ENCODE measurements around the gene LOXHD1.

LOXHD1 gene

DNA sequence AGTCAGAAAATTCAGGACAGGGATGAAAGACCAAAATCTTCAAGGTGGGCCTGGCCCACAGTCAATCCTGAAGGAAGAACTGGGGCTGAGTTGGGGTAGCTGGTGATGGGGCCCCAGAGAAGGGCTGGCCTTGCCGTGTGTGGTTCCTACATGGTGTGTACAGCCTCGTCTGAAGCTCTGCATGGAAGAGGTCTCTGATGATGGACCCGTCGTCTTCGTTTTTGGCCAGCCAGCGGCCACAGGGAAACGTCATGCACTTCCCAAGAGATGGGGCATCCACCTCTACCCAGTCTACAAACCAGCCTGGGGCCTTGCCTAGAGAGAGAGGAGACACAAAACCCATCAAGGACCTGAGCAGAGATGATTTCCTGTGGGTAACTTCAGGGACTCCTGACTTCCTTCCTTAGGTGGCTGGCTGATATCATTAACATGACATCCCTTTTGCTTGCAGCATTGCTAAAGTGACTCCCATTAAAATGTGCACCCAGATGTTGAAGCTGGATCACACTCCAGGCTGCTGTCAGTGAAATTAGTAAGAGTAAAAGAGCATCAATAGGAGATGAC, 115.3 kb downstream of the LOXHD1 start:
- no peak for DNase-seq

DNA sequence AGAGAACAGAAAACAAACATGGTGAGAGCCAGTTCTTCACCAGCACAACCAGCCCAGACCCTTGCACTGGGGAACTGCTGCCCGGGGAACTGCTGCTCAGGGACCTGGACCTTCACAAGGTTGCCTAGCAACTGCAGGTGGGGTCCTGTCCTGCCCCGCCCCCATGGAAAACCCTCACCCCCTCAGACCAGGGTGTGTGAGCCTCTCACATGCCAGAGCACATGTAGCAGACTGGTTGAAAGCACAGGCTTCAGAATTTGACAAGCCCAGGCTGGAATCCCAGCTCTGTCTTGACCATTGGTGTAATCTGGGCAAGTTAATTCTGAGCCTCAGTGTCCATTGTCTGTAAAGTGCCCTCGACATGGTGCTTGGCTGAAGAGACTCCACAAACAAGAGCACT, 118.6 kb downstream of the LOXHD1 start:
- no peak for DNase-seq

DNA sequence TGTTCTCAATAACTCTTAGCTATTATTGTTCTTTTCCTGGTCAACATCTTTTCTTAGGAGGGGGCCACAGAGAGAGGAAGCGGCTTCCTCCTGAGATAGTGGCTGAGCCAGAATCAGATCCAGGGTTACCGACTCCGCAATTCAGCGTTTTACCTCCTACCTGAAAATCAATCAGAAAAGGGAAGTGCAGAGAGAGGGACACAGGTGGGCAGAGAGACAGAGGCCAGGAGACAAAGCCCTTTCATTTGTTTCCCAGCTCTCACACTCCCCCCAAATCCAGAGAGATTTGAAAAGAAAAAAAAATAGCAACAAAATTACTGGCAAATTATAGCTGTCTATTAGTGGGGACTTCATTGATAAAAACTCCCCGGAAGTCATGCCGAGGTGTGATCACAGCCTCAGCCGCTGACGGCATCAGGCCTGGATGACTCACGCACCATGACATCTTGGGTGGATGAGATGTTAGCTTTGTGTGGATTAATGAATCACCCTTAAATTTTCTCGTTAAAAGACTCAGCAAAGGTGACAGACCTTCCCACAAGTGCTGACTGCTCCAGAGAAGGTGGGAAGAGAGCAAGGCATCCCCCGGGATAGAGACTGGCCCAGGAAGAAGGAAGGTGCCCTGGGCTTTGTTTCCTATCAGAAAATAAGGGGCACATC, 120.7 kb downstream of the LOXHD1 start:
- no peak for DNase-seq

DNA sequence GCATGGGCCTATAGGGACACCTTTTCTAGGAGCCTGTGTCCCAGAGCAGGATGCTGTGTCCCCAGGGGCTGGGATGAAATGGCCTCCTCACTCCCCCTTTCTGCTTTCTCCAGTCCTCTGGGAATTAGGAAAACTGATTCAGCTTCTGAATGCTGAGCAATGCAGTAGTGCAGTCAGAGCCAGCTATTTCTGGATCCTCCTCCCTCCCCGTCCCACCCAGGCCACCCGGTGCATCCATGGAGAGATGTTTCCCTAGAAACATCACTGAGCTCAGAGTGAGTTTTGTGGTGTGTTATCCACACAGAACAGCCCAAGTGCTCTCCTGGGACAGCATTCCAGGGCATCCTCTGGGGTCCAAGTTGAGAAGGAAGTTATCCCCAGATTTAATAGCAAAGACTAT, 125.5 kb downstream of the LOXHD1 start:
- no peak for DNase-seq

DNA sequence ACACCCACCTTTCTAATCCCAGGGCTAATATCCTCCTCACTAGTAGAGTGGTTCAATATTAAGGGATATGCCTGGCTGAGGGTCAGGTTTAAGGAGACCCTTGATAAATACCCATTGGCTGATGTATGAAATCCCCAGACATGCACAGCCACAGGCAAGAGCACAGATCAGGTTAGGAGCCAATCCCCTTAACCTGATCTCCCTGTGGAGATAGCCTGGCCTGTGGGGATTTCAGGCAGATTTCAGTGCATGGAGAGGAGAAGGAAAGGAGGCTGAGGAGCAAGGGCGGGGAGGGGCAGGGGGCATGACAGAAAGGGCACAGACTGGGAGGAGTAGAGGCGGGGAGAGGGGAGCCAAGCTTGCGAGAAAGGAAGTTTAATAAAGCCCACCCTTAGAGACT, 129.0 kb downstream of the LOXHD1 start:
- no peak for DNase-seq

DNA sequence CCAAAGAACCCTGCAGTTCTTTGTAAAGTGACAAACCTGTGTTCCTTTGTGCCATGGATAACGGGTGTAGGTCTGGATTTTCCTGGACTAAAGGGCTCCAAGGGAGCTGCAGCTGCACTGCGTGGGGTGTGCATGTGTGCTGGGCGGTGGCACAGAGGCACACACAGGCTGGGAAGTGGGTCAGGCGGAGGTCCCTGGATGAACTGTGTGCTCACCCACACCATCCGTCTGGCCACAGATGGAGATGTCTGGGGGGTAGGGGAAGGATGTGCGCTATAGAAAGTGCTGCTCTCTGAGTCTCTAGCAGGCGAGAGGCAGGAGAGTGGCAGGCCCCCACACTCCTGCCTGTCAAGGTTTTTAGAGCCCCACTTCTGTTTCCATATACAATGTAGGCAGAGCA, 137.2 kb downstream of the LOXHD1 start:
- DNase-seq: no peak

DNA sequence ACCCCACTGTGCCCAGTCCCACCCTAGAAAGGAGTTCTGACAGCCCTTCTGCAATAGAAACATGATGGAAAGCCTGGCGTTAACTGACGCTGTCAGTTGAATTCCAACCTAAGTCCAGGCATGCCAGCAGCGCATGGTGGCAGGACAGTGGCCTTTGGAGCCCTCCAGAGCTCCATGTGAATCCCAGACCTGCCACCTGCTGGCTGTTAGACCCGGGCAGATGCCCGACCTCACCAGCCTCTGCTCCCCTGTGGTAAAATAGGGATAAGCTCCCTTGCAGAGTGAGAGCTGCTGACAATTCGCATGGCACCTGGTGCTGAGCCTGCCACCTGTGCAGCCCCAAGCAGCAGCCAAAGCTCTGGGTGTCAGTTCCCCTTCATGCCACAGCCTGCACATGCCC, 138.6 kb downstream of the LOXHD1 start:
- DNase-seq: no peak

DNA sequence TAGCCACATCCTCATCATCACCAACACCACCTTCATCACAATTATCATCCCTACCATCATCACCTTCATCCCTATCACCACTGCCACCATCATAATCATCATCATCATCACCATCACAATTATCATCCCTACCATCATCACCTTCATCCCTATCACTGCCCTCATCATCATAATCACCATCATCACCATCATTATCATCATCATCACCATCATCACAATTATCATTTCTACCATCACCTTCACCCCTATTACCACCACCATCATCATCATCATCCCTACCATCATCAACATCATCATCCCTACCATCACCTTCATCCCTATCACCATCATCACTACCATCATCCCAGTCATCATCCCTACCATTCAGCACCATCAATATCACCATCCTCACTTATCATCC, 140.5 kb downstream of the LOXHD1 start:
- no peak for DNase-seq

DNA sequence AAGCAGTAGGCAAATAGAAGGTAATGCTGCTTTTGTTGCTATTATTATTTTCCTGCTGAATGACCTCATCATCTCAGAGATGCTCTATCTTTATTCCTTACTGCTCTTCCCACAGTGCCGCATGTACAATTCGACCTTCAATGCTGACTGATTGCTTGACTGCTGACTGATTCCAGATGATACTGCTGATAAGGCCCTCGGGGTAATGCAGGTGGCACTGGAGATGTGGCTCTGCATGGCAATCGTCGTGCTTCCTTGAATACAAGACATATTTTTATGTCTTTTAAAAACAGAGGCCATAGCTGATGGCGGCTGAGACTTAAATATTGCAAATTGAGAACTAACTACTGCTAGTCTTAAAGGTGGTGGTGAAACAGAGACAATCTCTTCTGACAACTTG, 146.6 kb downstream of the LOXHD1 start:
- no peak for DNase-seq

DNA sequence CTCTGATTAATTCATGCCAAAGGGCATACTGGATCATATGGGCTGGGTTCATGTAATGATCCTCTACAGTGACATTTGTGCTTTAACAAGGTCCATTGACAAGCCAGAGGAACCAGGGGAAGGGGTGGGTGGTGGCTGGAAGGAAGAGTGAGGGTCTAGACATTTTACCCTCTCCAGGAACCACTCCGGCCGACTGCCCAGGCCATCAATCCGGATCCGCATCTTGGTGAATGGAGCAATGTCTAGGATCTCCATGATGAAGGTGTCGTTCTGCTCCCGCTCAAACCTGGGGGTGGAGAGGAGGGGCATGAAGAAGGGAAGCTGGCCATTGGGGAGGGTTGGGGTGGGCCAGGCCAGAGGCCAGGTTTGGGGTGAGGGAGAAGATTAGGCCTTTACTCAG, 147.5 kb downstream of the LOXHD1 start:
- DNase-seq: no peak

DNA sequence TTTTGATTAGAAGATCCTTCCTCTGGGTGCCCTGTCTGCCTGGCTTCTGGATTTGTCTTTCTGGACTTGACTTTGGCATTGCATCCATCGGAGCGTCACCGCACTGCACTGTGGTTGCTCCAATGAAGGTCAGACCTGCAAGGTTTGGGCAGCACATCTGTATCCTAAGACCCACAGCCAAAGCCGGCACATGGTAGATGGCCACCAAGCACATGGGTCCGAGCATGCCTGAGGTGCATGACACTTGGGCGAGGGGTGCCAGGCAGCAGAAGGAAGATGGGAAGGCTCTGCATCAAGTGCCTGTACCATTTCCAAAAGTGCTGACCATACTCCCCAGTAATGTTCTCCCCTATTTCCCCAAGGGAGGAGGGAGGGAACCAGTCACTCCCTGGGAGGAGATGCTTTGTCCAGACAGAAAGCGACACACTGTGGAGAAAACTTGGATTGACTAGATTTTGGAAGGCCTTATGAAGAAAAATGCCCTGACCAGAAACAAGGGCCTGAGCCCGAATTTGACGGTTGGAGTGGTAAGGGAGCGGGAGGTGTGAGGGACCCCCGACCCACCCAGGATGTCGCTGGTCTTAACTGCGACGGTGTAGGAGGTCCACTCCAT, 149.9 kb downstream of the LOXHD1 start:
- no peak for DNase-seq

DNA sequence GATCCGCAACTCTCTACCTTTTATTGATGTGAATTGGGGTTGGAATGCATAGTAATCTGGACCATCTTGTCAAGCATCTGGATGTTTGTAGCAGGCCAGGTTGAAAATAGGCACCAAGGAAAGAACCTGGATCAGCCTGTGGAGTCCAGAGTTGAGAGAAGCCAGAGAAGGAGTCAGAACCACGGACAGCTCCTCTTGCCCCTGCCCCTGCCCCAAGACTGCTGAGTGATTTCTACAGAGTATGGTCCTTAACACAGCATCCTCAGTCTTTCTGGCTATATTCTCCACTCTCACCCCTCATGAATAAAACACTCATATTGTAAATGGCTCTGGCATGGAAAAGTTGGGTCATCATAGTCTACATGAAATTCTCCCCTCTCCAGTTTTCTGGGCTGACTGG, 154.6 kb downstream of the LOXHD1 start:
- DNase-seq: no peak

DNA sequence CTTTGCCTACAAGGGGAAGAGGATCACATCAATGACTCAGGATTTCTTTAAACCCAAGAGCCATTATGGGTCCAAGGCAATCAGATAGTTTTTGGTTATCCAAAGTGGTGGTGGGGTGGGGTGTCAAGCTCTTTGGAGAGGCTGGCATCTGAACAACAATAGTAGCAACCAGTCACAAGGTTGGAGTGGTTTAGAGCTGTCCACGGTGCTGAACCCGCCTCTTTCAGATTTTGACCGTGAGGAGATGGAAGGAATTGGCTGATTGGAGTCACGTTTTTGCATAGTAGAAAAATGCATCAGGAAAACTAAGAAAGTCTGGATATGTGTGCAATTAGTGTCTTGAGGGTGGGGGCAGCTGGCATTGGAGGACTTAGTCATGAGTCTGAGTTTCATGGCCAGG, 159.9 kb downstream of the LOXHD1 start:
- peak in 1 of 5 donors; percentile 5 for DNase-seq

DNA sequence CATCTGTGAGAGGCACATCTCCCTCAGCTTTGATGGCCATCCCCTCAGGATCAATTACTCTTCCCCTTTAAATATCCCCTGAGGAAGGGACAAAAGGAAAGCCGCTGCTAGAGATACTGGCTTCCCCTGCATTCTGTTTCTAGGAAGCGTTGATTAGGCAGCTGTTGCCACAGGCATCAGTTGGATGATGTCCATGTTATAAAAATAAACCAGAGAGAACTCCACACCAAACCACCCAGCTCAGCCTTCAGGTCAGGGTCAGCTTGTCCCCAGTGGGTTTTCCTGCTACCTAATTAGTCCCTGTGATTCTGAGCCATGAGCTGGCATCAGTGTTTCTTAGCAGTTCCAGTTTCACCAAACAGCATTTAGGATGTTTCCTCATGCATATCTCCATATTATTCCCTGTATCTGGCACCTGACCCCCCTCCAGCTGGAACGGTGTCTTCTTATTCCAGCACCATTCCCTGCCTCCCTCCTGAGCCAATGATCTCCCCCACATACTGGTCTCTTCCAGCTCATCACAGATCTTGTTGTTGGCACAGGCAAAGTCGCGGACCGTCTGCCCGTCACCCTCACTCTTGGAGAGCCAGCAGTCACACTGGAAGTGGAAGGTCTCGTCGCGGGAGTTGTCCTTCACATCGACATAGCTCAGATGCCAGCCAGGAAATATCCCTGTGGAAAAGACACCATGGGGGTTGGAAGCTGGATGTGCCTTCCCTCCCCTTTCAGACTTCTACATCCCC, 168.4 kb downstream of the LOXHD1 start:
- DNase-seq: no peak

DNA sequence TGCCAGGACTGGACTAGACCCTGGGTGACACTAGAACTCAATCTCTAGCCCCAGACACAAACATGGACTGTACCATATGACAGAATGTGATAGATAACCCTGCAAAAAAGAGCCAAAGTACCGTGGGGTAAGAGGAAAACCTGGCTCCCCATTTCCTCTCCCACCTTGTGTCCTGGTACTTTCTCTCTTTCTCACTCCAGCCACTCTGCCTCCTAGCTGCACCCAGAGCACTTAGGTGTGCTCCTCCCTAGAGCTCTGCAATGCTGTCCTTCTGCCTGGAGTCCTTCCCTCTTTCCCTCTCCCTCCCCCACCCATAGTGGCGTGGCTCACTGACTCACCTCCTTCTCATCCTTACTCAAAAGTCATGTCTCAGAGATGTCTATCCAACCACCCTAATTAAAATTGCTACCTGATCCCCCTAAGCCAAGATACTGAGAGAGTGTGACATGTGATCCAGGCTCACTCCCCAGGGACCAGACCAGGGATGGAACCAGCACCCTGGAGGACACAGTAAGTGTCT, 171.3 kb downstream of the LOXHD1 start:
- DNase-seq: no peak

DNA sequence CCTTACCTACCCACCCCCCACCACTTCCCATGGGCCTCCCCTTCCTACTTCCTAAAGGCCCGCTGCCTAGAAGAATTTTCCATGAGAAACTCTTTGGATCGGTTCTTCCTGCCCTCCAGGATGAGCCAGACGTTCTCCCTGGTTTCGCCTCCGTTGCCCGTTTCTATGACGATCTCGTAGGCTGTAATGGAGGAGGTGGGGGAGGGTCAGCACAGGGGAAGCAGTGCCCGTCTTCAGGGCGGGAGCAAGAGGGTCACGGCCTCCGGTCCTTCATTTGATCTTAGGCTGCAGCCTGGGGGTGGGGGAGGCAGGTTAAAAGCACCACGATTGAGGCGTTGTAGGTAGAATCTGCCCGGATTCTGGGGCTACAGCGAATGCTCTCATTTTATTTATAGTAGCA, 172.0 kb downstream of the LOXHD1 start:
- DNase-seq: no peak

DNA sequence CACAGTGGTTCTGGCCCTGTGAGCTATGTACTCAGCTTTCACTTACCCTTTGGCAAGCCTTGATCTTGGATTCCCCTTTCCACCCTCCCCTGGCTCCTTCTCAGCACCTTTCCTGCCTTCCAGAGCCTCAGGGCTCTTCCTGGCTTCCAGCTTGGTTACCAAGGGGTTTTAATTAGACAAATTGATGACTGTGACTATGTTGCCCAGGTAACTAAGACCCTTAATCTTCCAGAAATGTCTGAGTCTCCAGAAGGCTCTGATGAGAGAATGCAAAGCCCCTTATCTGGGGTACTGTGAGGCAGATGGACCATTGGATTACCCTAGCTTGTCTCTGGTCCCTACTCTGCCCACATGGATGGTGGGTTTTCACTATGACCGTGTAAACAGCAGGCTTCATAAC, 174.2 kb downstream of the LOXHD1 start:
- no peak for DNase-seq

DNA sequence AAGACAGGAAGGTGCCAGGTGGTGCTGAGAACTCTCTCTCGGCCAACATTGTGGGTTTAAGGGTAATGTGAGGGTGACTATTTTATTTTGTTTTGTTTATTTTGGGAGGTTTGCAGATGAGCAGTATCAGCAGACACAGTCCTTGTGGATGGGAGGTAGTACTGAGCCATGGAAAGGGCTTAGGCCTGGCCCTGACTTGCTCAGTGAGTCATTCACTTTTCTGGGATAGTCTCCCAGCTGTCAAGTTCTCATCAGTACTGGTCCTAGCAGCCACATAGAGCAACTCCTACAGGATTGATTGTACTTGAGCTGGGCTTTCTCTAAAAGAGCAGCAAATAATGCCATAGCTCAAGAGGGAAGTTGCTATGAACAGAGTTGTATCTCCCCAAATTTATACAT, 175.2 kb downstream of the LOXHD1 start:
- no peak for DNase-seq

DNA sequence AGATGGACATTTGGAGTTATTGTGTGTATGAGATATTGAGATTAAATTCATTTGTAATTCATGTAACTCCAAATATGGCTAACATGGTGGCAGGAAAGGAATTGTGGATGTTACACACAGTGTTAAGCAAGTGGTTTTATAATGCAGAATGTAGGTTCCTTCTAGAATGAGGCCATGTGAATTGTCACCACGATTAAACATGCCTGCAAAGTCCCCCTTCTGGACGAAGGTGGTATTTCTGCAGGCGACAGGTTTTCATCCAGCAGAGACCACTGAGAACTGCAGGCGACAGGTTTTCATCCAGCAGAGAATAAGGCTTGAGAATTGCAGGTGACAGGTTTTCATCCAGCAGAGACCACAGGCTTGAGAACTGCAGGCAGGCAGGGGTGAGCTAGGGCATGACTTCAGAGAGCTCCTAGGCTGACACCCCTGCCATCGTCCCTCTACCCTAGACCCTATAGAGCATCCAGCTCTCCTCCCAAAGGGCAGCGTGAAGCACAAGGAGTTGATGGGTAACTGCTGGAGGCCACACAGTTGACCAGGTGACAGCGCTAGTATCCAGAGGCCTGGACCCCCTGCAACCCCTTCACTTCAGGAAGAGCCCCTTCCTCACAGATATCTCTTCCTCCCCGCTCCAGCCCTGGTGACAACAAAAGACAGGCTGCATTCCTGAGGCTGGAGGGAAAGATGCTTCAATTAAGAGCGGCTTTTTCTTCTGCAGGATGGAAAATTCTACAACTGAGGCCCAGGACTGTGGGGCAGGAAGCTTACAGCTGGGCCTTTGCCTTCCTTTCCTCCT, 175.8 kb downstream of the LOXHD1 start:
- peak in 3 of 5 donors; percentile 13 to 41 (median 39) for DNase-seq

DNA sequence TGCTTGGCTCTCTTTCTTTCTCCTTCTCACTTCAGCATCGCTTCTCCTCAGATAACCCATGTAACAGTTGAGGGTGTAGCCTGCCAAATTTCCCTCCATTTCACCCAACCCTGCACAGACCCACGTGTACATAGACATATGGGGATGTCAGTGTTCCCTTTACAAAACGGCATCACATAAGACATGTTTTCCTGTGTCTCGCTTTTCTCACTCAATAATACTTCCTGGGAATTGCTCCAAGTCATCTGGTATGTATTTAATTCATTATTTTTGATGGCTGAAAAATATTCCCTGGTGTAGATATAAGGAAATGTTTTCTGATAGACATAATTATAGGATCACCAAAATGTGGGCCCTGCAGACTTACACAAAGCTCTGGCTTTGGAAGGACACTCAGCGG, 176.8 kb downstream of the LOXHD1 start:
- no peak for DNase-seq

DNA sequence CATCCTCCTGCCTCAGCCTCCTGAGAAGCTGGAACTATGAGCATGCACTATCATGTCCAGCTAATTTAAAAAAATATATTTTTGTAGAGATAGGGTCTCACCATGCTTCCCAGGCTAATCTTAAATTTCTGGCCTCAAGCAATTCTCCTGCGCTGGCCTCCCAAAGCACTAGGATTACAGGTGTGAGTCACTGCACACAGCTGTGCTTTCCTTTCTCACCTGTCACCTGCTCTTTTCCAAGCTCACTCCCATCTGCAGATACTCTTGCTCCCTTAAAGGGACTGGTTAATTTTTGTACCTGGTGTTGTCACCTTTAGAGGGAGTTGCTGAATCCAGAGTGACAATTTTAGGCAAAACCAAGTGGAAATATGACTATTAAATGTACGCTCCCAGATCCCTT, 178.2 kb downstream of the LOXHD1 start:
- DNase-seq: no peak

DNA sequence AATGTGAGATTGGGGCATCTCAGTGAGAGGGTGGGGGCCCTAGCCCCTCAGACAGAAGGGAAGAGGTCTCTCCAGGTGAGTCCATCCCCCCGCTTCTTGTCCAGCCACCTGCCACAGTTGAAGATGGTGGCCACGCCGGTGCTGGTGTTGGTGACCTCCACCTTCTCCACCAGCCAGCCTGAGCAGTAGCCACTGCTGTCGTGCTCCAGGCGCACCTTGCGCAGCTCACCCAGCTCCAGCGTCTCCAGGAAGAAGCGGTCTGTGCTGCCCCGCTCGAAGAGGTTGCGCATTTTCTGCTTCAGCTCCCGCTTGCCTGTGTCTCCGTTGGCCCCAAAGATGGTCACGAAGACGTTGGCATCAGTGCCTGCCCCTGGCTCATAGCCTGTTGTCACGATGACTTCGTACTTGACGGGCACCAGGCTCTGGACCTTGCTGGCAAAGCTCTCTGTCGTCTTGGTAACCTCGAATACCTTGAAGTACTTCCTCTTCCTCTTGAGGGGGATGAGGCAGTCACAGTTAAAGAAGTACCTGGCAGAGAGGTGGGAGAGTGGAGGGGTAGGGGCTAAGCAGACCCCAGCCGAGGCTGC, 179.5 kb downstream of the LOXHD1 start:
- no peak for DNase-seq

DNA sequence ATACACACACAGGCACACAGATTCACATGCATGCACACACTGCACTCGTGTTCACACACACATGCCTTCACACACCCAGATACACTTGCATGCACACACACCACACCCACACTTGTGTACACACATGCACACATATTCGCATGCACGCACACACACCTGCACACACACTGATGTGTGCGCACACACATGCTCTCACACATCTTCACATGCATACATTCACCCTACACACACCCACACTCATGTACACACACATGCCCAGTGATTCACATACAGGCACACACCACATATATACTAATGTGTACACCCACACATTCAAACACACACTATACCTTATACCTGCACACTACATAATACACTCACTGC, 181.6 kb downstream of the LOXHD1 start:
- no peak for DNase-seq
